Right cardiac atrium (tissue), 5 donors: ENCODE results near the gene INTS11. TPM values are rescaled to one million over a fixed set of nuclear protein-coding genes. Genes with fewer than 3 reads are reported as not detected.
A peak's percentile ranks its signal among the peaks of the same experiment; 100 is the strongest.

Experiments
- ATAC-seq, 2 donors: fragments of 200-7000 bp; cut with Tn5 transposase; one replicate each; pipeline versions ENCODE4 v1.8.0 to v1.9.1; 2020; ENCODE audit warnings: moderate library complexity in 2 of 2, mild to moderate bottlenecking in 1 of 2
- DNase-seq, 3 donors: peaks; one replicate each; pipeline ENCODE4 v3.0.0-alpha.2; 2020
- H3K27ac ChIP-seq: one replicate; pipeline ENCODE4 v1.5.1; 2013; ENCODE audit warnings: mild to moderate bottlenecking, low read length, control low read depth, moderate library complexity
- H3K27me3 ChIP-seq: one replicate; pipeline ENCODE4 v1.6.1; 2013; ENCODE audit not compliant: control insufficient read depth, insufficient read depth
- H3K4me1 ChIP-seq: one replicate; pipeline ENCODE4 v1.6.1; 2013; ENCODE audit warnings: low read length; ENCODE audit not compliant: control insufficient read depth, insufficient read depth
- H3K4me3 ChIP-seq: one replicate; pipeline ENCODE4 v1.5.1; 2013; ENCODE audit warnings: low read length, control low read depth
- H3K9me3 ChIP-seq: one replicate; pipeline ENCODE4 v1.6.1; 2013; ENCODE audit warnings: low read length; ENCODE audit not compliant: control insufficient read depth
- WGBS: extraction: QIAGEN DNeasy Blood & Tissue Kit; methylation state at CpG from one replicate; pipeline ENCODE4 v1.1.7; 2013; 5-methylcytosine and 5-hydroxymethylcytosine counted together
- intact Hi-C, 4 donors: fragments of 100-400 bp; cut with DNase I; formaldehyde crosslinking; loops; one replicate each; pipeline versions ENCODE4 v1.11.0 to v1.14.0; 2022 to 2023
- polyA plus RNA-seq: library from polyadenylated mRNA; stranded (reverse); fragments of 200-250 nt; gene quantifications from one replicate; pipeline ENCODE4 v1.2.3, GENCODE V29; 2013
- total RNA-seq, 4 donors: library from RNA; stranded (reverse); fragmentation: NEBNext Ultra II Directional; extraction: Animal tissue kit (Norgen Biotek cat#: 25700); gene quantifications; one replicate each; pipeline ENCODE4 v1.2.1, GENCODE V29; 2021
- donor health status: healthy with polysubstance abuse.
- donor health status: DM: no; HTN: yes; CAD: no.
- donor health status: DM: no; HTN: no; CAD: no.
- donor health status: DM: no; HTN: yes; CAD: no; lungs with severe emphysema.
- donor health status: DM: yes; HTN: yes; CAD: no.

INTS11 gene
- total and polyA plus RNA-seq, 5 donors = 53.1 to 70.3 (median 58.8) TPM

DNA sequence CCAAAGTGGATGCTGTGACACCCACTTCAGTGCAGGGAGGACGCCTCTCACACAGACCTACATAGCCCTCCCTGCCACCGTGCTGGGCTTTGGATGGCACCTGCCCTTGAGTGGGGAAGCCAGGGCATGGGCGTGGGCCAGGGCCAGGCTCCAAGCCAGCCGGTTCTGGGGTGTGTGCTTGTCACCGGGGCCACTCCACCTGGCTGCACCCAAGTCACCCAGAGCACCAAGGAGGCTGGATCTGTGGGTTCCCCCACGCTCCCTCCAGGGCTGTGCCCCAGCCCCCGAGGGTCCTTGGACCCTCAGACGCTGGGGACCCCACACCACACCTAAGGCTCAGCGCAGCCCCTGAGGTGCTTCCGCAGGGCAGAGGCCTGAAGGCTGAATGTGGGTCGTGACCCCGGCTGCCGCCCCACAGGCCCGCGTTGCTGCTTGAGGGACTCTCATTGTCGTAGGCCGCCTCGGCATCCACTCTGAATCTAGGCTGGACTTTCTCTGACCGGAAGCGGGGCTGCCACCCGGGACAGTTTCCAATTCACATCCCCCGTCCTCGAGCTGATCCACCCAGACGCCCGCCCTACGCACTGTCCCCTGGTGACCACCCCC is 32.4 kb upstream of the INTS11 start:
- peak; percentile 47 to 74 (median 71) for DNase-seq
- ATAC-seq = no peak
- 33% methylated on average over 26 of the region's 26 CpGs for WGBS
- intact Hi-C loops = no loop called here
- H3K4me1 ChIP-seq = peaks cover 6% of the 10 kb centered on the region
- H3K27ac ChIP-seq = no peak overlapping the region
- H3K9me3 ChIP-seq = no peaks in the 10 kb centered on the region
- H3K27me3 ChIP-seq = no peaks in the 10 kb centered on the region
- peak overlapping the region; percentile 45 for H3K4me3 ChIP-seq

- Histone ChIP-seq H3K27ac (no peak overlapping the region), H3K4me1 (peaks cover 6% of the 10 kb centered on the region), H3K9me3 (no peaks in the 10 kb centered on the region), H3K4me3 (peak overlapping the region; percentile 45), H3K27me3 (no peaks in the 10 kb centered on the region)
- ATAC-seq (no peak), DNase-seq (peak in 2 of 3 donors; percentile 39 to 66)
- intact Hi-C loops = no loop called here
- 44% methylated on average over 8 of the region's 8 CpGs for WGBS
Measured at GRCh38 chr1:1356166-1356795, 31.8 kb upstream of the INTS11 start.

GRCh38 chr1:1355416-1355815 is 31.0 kb upstream of the INTS11 start:
- peak; percentile 46 to 84 (median 84) for DNase-seq
- Histone ChIP-seq H3K4me3 (no peak overlapping the region), H3K4me1 (peaks cover 2% of the 10 kb centered on the region), H3K27ac (no peak overlapping the region), H3K27me3 (no peaks in the 10 kb centered on the region), H3K9me3 (no peaks in the 10 kb centered on the region)
- no peak for ATAC-seq
- intact Hi-C loops = no loop called here
- 4% methylated on average over 52 of the region's 52 CpGs for WGBS

DNA sequence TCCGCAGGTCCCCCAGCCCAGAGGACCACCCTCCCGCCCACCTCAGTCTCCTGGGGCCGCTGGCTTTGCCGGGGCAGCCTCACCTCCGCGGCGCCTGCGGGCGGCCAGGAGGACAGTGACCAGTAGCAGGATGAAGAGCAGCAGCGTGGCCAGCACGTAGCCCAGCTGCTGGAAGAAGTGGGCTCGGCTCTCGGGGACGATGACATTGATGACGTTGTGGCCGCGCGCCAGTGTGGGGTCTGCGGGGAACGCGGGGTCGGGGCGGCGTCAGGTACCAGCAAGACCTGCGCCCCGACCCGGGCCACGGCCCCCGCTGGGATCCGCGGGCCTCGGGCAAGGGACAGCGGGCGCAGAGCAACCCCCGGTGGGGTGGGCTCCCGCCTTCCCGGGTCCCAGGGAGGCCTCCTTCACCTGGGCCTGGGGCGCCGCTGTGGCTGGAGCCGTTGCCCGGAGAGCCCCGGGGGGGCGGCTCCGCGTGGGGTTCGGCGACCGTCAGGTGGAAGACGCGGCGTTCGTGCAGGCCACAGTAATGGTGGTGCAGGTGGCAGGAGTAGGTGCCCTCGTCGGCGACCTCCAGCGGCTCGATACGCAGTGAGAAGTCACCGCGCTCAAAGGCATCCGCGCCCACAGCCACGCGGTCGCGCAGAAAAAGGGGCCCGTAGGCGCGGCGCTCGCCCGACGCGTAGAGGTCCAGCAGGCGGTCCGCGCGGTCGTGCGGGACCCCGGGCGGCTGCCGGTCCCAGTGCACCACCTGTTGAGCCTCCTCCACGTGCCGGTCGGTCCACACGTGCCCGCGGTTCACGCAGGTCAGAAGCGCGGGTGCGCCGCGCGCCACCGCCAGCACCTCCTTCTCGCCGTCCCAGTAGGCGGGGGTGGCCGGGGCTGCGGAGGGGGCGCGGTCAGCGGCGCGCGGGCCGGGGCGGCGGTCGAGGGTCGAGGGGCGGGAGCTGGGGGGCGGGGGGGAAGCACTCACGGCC is 30.1 kb upstream of the INTS11 start:
- DNase-seq = peak; percentile 22 to 68 (median 66)
- no peak for ATAC-seq
- H3K9me3 ChIP-seq = no peaks in the 10 kb centered on the region
- no peak overlapping the region for H3K4me3 ChIP-seq
- H3K27me3 ChIP-seq = no peaks in the 10 kb centered on the region
- no peak overlapping the region for H3K27ac ChIP-seq
- peaks cover 2% of the 10 kb centered on the region for H3K4me1 ChIP-seq
- intact Hi-C loops = no loop called here
- WGBS = 39% methylated on average over 116 of the region's 116 CpGs

DNA sequence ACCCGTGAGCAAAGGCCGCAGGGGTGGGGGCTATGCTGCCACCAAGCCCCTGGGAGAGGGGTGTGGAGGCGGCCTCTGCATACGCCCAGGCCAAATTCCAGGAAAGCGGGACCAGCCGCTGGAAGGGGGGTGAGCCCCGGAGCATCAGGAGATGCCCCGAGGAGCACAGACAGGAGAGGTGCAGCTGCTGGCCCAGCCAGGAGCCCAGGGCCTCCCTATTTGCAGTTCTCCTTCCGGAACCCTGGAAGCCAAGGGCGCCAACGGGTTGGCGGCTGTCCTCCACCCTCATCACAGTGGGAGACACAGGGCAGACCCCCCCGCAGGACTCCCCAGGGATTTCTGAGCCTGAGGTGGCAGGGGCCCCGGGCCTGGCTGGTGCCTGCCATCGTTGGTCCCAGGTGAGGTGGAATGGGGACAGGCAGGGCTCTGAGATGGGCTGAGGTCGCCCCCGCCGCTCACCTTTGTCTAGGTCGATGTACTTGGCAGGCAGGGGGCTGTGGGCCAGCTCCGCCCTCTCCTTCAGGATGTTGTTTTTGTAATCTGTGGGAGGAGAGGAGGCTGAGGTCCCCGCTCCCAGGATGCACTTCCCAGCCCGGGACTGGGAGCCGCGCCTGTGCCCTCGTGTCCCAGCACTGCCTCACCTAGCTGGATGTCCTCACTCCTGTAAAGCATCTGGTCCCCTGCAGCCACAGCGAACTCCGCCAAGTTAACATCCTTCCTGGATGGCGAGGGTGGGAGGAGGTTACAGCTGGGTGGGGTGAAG is 29.1 kb upstream of the INTS11 start:
- ATAC-seq (no peak), DNase-seq (peak; percentile 21 to 71 (median 62))
- Histone ChIP-seq H3K27ac (no peak overlapping the region), H3K4me3 (no peak overlapping the region), H3K27me3 (no peaks in the 10 kb centered on the region), H3K9me3 (no peaks in the 10 kb centered on the region), H3K4me1 (peaks cover 2% of the 10 kb centered on the region)
- WGBS = 43% methylated on average over 28 of the region's 28 CpGs
- intact Hi-C loops = no loop called here

DNA sequence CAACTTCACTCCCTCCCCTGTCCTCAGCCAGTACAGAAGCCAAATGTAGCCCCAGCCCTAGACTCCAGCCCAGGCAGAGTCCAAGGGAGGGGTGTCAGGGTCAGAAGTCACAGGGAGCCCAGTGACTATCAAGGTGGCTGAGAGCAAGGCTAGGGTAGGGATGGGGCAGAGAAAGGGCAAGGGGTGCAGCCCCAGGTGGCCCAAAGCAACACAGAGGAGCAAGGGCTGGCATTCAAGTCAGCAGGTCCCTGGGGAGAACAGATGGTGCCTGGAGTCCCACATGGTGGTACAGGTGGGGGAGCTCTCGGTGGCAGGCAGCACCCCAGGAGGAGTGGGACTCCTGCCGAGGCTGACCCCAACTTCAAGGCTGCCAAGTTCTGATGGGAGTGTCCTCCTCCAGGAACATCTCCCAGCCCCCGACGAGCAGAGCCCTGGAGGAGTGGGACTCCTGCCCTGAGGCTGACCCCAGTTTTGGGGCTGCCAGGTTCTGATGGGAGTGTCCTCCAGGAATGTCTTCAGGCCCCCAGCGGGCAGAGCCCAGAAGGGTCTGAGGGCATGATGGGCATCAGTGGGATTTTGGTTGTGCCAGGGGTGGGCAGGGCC is 28.4 kb upstream of the INTS11 start:
- H3K4me3 ChIP-seq = no peak overlapping the region
- no peak for ATAC-seq
- 25% methylated on average over 5 of the region's 5 CpGs for WGBS
- no peaks in the 10 kb centered on the region for H3K9me3 ChIP-seq
- DNase-seq = peak in 2 of 3 donors; percentile 53 to 58
- H3K27me3 ChIP-seq = no peaks in the 10 kb centered on the region
- H3K27ac ChIP-seq = no peak overlapping the region
- intact Hi-C loops = no loop called here
- peaks cover 2% of the 10 kb centered on the region for H3K4me1 ChIP-seq

GRCh38 chr1:1351511-1352427 is 27.3 kb upstream of the INTS11 start:
- ATAC-seq (peak; percentile 17 to 55), DNase-seq (peak; percentile 71 to 87 (median 87))
- H3K4me3 ChIP-seq = no peak overlapping the region
- H3K4me1 ChIP-seq = peaks cover 2% of the 10 kb centered on the region
- WGBS = 38% methylated on average over 29 of the region's 29 CpGs
- intact Hi-C loops = no loop called here
- H3K9me3 ChIP-seq = no peaks in the 10 kb centered on the region
- H3K27ac ChIP-seq = no peak overlapping the region
- H3K27me3 ChIP-seq = no peaks in the 10 kb centered on the region

DNA sequence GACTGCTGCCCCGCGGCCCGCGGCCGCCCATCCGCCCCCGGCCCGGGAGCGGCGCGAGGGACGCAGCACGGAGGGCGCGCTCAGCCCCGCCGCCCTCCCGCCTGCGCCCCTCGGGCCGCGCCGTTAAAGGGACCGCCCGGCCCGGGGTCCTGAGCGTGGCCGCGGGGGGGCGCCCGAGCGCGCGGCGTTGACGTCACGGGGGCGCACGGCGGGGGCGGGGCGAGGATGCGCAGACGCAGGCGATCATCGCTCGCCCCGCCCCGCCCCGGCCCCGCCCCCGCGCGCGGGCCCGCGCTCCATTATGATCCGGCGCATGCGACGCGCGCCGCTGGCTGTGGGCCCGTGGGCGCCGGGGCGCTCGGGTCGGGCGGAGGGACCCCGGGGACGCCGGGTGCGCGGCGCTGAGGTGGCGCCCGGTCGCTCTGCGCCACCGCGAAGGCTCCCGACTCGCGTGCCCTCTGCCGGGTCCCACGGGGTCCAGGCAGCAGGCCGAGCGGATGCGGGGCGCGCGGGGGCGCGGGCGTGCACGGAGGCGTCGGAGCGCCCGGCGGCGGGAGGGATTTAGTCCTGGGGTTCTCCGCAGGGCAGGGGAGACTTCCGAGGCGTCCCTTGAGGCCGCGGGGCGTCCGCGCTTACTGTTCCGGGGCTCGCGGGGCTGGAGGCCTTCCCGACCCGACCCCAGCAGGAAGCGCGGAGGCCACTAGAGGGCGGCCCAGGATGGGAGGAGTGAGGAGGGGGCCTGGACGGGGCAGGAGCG is 25.0 kb upstream of the INTS11 start, which contains the start of gene DVL1:
TSS of gene DVL1 (minus strand) at position 163 of the 757 bp plus-strand sequence. CDS start 353 bp downstream, outside the sequence.
- peak; percentile 75 to 91 (median 88) for DNase-seq
- Histone ChIP-seq H3K4me3 (peak within 1 kb of the TSS; percentile 88), H3K4me1 (no peaks in the 10 kb centered on the region), H3K27me3 (no peaks in the 10 kb centered on the region), H3K27ac (peak within 1 kb of the TSS; percentile 51), H3K9me3 (no peaks in the 10 kb centered on the region)
- ATAC-seq = peak; percentile 18 to 21
- 1% methylated on average over 122 of the region's 122 CpGs for WGBS
- intact Hi-C loops = no loop called here
